ENCODE data around the gene RBPJ.

DNA sequence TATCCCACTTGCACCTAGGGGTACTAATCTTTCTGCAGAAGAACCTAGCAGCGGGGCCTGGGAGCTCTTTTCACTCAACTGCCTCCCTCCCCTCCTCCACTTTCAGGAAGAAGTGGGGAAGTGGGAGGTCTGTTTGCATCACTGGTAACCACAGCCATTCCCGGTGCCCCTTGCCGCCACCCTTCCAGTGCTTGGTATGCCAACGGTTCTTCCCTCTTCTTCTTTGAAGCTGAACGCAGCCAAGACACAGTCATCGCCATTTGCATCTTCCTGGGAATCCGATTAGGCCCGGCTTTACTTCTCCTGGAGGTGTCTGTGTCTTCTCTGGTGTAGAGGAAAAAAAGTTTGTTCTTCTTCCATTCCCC is 47.2 kb upstream of the RBPJ start:
- TF ChIP-seq, protein P1, sequence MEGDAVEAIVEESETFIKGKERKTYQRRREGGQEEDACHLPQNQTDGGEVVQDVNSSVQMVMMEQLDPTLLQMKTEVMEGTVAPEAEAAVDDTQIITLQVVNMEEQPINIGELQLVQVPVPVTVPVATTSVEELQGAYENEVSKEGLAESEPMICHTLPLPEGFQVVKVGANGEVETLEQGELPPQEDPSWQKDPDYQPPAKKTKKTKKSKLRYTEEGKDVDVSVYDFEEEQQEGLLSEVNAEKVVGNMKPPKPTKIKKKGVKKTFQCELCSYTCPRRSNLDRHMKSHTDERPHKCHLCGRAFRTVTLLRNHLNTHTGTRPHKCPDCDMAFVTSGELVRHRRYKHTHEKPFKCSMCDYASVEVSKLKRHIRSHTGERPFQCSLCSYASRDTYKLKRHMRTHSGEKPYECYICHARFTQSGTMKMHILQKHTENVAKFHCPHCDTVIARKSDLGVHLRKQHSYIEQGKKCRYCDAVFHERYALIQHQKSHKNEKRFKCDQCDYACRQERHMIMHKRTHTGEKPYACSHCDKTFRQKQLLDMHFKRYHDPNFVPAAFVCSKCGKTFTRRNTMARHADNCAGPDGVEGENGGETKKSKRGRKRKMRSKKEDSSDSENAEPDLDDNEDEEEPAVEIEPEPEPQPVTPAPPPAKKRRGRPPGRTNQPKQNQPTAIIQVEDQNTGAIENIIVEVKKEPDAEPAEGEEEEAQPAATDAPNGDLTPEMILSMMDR (IDR thresholded peaks at IDR 0.05): no peak
- TF ChIP-seq, protein P2, sequence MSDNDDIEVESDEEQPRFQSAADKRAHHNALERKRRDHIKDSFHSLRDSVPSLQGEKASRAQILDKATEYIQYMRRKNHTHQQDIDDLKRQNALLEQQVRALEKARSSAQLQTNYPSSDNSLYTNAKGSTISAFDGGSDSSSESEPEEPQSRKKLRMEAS (IDR thresholded peaks at IDR 0.05; ENCODE audit: low read depth): no peak
- TF ChIP-seq RFX5 (IDR thresholded peaks at IDR 0.05; ENCODE audit: low read length) (no peak), POLR2AphosphoS5 (IDR thresholded peaks at IDR 0.05; ENCODE audit: low read depth, low read length) (no peak), FOXM1 (IDR thresholded peaks at IDR 0.05; ENCODE audit: low read depth) (no peak), MXI1 (IDR thresholded peaks at IDR 0.05; ENCODE audit: low read depth, low read length) (no peak), ELF1 (IDR thresholded peaks at IDR 0.05) (no peak), SMC3 (IDR thresholded peaks at IDR 0.05; ENCODE audit: low read depth, low read length) (no peak), EZH2phosphoT487 (IDR thresholded peaks at IDR 0.05; ENCODE audit: borderline replicate concordance, low read depth) (no peak), TAF1 (IDR thresholded peaks at IDR 0.05; ENCODE audit: borderline replicate concordance, low read depth, low read length) (no peak), CHD2 (IDR thresholded peaks at IDR 0.05; ENCODE audit: low read length, partially characterized antibody) (no peak)
- TF ChIP-seq, protein P3, sequence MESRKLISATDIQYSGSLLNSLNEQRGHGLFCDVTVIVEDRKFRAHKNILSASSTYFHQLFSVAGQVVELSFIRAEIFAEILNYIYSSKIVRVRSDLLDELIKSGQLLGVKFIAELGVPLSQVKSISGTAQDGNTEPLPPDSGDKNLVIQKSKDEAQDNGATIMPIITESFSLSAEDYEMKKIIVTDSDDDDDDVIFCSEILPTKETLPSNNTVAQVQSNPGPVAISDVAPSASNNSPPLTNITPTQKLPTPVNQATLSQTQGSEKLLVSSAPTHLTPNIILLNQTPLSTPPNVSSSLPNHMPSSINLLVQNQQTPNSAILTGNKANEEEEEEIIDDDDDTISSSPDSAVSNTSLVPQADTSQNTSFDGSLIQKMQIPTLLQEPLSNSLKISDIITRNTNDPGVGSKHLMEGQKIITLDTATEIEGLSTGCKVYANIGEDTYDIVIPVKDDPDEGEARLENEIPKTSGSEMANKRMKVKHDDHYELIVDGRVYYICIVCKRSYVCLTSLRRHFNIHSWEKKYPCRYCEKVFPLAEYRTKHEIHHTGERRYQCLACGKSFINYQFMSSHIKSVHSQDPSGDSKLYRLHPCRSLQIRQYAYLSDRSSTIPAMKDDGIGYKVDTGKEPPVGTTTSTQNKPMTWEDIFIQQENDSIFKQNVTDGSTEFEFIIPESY (IDR thresholded peaks at IDR 0.05; ENCODE audit: borderline replicate concordance, low read depth): no peak
- TF ChIP-seq, protein P4, sequence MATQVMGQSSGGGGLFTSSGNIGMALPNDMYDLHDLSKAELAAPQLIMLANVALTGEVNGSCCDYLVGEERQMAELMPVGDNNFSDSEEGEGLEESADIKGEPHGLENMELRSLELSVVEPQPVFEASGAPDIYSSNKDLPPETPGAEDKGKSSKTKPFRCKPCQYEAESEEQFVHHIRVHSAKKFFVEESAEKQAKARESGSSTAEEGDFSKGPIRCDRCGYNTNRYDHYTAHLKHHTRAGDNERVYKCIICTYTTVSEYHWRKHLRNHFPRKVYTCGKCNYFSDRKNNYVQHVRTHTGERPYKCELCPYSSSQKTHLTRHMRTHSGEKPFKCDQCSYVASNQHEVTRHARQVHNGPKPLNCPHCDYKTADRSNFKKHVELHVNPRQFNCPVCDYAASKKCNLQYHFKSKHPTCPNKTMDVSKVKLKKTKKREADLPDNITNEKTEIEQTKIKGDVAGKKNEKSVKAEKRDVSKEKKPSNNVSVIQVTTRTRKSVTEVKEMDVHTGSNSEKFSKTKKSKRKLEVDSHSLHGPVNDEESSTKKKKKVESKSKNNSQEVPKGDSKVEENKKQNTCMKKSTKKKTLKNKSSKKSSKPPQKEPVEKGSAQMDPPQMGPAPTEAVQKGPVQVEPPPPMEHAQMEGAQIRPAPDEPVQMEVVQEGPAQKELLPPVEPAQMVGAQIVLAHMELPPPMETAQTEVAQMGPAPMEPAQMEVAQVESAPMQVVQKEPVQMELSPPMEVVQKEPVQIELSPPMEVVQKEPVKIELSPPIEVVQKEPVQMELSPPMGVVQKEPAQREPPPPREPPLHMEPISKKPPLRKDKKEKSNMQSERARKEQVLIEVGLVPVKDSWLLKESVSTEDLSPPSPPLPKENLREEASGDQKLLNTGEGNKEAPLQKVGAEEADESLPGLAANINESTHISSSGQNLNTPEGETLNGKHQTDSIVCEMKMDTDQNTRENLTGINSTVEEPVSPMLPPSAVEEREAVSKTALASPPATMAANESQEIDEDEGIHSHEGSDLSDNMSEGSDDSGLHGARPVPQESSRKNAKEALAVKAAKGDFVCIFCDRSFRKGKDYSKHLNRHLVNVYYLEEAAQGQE (IDR thresholded peaks at IDR 0.05; ENCODE audit: low read depth, low read length): no peak
